HG02571 (cell line): ENCODE data around the gene GSTA4.
A peak's percentile ranks its signal among the peaks of the same experiment; 100 is the strongest.
"Not testable (repeated sequence)": the region's sequence is repeated elsewhere in the genome, so short reads cannot be mapped to it uniquely, and the experiment has no call there.

Experiments
- ATAC-seq: cut with Tn5 transposase; IDR thresholded peaks from one replicate; pipeline ENCODE4 v1.9.1; 2021; ENCODE audit warnings: mild to moderate bottlenecking, moderate library complexity; ENCODE audit not compliant: unreplicated experiment

The GSTA4 gene

DNA sequence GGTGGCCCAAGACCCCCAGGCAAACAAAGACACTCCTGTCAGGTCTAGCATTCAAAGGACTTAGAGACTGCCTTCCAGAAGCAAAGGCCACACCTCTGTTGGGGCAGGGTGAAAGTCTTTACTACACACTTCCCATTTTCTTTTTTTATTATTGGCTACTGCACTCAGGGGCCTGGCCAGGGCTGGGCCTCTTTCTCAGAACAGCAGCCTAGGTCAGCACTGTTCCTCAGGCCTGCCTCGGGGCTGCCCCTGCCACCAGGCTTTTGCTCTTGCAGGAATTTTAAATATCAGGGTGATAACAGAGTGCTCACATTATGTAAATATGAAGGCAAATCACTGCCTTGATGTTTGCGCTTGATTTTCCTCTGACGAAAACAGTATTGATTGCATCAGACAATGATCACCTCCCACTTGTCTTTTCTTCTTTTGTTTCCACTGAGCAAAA lies 18.5 kb downstream of the GSTA4 start:
- peak; percentile 97 for ATAC-seq

GRCh38 chr6:52976149-52976548 lies 18.9 kb downstream of the GSTA4 start:
- no peak for ATAC-seq

DNA sequence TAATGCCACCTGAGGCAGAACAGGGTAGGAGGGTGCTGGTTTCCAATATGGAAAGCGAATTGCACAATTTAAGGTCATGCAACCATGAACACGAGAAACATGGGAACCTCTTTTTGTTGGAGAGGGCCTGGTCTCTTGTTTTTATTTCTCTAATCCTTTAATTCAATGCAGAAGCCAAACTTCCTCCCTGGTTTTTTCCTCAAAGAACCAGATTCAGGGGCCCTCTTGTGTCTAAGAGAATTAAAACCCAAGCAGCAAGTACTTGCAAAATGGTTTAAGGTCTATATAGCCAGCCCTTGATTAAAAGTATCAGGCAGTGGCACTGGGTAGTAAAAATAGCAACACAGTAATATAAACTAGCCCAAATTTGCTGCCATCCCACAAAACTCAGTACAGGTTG lies 19.5 kb downstream of the GSTA4 start:
- ATAC-seq: no peak

- ATAC-seq: no peak
These were observed 22.1 kb downstream of the GSTA4 start for GRCh38 chr6:52972989-52973388.

GRCh38 chr6:52969359-52969758 lies 25.7 kb downstream of the GSTA4 start:
- ATAC-seq: no peak

DNA sequence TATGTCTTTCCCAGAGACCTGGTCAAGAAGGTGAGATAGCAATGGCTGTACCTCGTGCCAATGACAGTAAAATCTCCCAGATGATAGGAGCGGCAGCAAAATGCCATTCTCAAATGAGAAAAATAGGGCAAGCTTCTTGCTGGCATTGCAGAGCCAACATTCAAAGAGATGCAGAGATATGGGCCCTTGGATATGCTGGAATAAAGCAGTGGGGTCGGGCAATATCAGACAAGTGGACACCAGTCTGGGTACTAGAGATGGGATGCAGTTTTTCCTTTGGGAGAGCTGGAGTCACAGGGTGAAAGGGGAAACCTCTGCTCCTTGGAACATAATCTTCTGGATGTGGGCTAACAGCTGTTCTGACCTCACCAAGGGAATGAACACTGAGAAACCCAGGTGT lies 29.0 kb downstream of the GSTA4 start:
- no peak for ATAC-seq

- no peak for ATAC-seq
These were observed 29.7 kb downstream of the GSTA4 start for GRCh38 chr6:52965380-52965779.

DNA sequence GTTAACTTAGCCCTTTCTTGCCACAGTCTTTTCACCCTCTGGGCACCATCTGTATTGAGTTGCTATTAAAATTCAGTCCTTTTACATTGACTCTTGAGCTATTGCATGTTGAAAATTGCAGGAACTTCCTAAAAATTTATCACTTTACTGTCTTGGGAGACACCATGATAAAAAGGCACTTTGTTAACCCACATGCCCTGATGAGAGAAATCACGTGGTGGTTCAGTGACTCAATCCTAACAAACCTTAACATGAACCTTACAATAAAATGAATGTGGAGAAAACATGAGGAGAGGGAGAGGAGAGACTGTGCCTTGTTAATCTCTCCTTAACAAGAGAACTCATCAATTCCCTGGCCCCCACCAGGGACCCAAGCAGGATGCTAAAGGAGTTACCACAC lies 30.8 kb downstream of the GSTA4 start:
- no peak for ATAC-seq

DNA sequence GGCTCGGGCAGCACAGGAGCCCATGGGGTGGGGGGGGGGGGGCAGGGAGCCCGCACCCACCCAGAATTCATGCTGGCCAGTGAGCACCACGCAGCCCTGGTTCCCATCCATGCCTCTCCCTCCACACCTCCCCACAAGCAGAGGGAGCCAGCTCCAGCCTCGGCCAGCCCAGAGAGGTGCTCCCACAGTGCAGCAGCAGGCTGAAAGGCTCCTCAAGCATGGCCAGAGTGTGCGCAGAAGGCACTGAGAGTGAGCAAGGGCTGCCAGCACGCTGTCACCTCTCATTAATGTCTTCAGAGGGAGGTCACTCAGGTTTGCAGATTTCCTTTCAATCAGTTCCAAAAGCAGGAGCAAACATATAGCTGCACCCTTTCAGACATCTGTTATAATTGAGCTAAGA lies 32.4 kb downstream of the GSTA4 start:
- ATAC-seq: no peak

- ATAC-seq: not testable (repeated sequence)
These were observed 34.1 kb downstream of the GSTA4 start for GRCh38 chr6:52961022-52961421.

DNA sequence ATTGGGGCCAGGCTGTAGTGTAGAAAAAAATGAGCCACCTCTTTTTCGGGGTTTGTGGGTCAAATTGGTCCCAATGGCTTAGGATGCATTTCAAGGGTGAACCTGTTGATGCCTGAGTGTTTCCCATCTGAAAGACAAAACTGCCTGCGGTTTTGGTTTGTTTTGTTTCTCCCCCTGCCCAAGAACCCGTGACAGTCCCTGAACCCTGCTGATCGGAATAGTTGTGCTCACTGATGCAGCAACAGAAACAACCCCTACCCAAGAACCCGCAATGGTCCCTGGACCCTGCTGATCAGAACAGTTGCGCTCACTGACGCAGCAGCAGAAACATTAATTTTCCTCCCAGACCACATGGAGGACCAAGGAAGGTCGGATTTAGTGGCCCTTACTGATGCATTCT lies 34.9 kb downstream of the GSTA4 start:
- ATAC-seq: not testable (repeated sequence)

GRCh38 chr6:52958546-52959255 lies 36.4 kb downstream of the GSTA4 start:
- ATAC-seq: no peak

DNA sequence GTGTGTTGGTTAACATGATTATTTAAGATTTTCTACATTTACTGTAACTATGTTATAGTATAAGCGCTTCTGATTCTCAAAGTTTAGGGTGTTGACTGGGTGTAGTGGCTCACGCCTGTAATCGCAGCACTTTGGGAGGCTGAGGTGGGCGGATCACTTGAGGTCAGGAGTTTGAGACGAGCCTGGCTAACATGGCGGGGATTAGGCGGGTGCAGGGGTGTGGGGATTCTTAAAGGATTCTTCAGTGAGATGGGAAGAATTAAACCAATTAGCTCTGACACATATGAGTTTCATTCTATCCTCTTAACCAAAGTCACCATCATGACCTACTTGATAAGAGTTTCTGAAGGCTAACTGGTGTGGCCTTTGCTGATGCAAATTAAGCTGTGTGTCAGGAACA lies 39.2 kb downstream of the GSTA4 start:
- no peak for ATAC-seq

GRCh38 chr6:52953911-52954839 lies 40.9 kb downstream of the GSTA4 start:
- no peak for ATAC-seq

DNA sequence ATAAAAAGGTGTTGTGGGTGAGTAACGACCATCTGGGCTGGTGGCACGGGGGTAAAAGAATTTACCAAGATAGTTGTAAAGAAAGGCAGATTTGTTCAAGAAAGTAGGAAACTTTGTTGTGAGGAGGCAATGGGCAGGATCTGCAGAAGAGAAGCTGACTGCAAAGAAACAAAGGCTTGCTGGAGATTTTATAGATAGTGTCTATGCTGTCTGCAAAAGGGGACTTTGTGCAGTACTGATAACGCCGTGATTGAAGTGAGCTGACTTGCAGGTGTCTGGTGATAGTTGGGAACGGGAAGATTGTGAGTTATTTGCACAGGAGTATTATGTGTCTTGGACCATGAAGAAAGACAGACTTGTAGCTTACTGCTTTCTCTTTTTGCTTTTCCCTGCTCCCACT lies 48.8 kb downstream of the GSTA4 start:
- no peak for ATAC-seq

GRCh38 chr6:52942821-52943220 lies 52.3 kb downstream of the GSTA4 start:
- ATAC-seq: not testable (repeated sequence)

DNA sequence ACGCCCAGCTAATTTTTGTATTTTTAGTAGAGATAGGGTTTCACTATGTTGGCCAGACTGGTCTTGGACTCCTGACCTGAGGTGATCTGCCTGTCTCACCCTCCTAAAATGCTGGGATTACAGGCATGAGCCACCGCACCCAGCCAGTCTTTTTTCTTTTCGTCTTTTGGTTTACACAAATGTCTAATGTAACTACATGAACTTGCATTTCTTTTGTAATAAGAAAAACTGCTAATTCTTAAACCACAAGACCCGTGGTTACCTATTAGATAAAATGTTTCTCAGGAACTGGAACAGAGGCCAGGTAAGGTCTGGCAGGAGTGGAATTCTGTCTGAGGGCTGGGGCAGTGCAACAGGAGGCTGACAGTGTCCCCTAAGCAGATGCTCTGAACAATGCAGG lies 52.9 kb downstream of the GSTA4 start:
- no peak for ATAC-seq

- ATAC-seq: no peak
These were observed 57.2 kb downstream of the GSTA4 start for GRCh38 chr6:52937908-52938307.

GRCh38 chr6:52933778-52934177 lies 61.3 kb downstream of the GSTA4 start:
- no peak for ATAC-seq

GRCh38 chr6:52931351-52931750 lies 63.7 kb downstream of the GSTA4 start:
- no peak for ATAC-seq

GRCh38 chr6:52929321-52930164 lies 65.5 kb downstream of the GSTA4 start:
- no peak for ATAC-seq
